SU-DHL-6 (cell line): ENCODE data around the gene CHST5.

Experiments
- CTCF ChIP-seq: fragments of 200-600 bp; sonication (generic); IDR thresholded peaks from one replicate; pipeline ENCODE4 v1.5.1; 2017; ENCODE audit warnings: antibody characterized with exemption, mild to moderate bottlenecking, low read length, moderate library complexity; ENCODE audit not compliant: insufficient read depth, poor library complexity, severe bottlenecking
- EZH2phosphoT487 ChIP-seq: fragments of 200-600 bp; sonication (generic), shearing (Covaris generic); conservative IDR thresholded peaks from 2 replicates; pipeline ENCODE4 v1.6.1; 2018; ENCODE audit warnings: mild to moderate bottlenecking, antibody characterized with exemption, low read length, moderate library complexity, mixed read lengths

GRCh38 chr16:75486014-75486675 lies 49.8 kb downstream of the CHST5 start:
- TF ChIP-seq CTCF (no peak), EZH2phosphoT487 (no peak)
